ENCODE results near the gene SHC3.

GRCh38 chr9:89044881-89045280 lies 133.7 kb downstream of the SHC3 start:
- TF ChIP-seq EP300 (IDR thresholded peaks at IDR 0.05) = no peak
- no peak for TF ChIP-seq POLR2AphosphoS5 (IDR thresholded peaks at IDR 0.05)
- no peak for TF ChIP-seq CTCF (IDR thresholded peaks at IDR 0.05)
- no peak for TF ChIP-seq POLR2A (IDR thresholded peaks at IDR 0.05; ENCODE audit: low read depth)
